ENCODE results near the gene KCNH6.

The KCNH6 gene

DNA sequence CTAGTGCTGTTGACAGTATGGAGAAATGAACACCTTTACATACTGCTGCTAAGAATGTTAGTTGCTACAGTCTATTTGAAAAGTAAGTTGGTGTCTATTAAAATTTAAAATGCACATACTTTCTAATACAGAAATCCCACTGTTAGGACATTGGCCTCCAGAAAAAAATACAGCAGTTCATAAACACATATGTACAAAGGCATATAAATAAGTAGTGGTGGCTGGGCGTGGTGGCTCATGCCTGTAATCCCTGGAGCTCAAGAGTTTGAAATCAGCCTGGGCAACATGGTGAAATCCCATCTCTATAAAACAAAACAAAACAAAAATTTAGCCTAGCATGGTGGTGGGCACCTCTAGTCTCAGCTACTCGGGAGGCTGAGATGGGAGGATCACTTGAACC, 40.2 kb downstream of the KCNH6 start:
- no peak for FAIRE-seq

DNA sequence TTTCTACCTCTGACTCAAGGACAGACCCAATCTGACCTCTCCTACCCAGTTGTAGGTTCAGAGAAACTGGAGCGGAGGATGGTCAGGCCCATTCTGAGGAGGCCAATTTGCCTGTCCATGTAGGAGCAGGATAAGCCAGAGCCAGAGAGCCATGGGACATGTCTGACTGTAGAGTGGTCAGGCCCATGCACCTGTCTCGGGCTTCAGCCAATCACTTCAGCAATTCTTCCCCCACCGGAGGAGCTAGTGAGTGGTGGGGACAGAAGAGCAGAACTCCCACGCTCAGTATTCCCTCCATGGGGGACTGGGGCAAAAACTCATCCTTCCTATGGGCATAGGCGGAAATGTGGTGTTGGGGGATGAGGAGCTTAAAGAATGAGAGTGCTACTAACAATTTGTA, 41.4 kb downstream of the KCNH6 start:
- FAIRE-seq = no peak

GRCh38 chr17:63567229-63567628, 44.1 kb downstream of the KCNH6 start:
- FAIRE-seq = no peak

GRCh38 chr17:63568563-63568962, 45.4 kb downstream of the KCNH6 start:
- no peak for FAIRE-seq

DNA sequence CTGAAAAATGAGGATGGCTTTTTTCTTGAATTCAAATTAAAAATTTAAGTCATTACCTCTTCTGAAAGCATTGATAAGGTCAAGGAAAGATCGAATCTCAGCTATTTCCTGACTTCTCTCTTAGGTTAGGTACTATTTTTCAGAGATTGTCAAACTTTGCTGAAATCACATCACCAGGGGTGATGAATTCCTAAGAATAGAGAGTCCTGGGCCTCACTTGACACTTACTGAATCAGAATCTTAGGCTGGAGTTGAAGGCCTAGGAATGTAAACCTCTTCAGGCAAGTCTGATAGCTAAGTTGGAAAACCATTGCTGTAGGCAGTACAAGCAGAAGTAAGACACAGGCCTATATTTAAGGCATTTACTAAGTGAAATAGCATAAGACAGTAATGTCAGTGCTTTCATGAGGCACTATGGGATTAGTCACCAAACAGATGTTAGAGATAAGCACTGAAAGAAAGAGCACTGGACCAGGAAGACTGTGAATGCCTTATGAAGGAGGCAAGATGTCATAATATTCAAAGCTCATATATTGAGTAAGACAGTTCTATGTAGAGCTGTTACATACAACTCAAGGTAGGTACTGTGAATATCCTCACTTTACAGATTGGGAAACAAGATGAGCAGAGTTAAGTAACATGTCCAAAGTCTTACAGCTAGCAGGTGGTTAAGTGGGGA, 48.6 kb downstream of the KCNH6 start:
- FAIRE-seq = no peak

- FAIRE-seq = no peak
Observed at GRCh38 chr17:63573634-63574033, 50.5 kb downstream of the KCNH6 start.

GRCh38 chr17:63578027-63578768, 55.0 kb downstream of the KCNH6 start:
- no peak for FAIRE-seq

GRCh38 chr17:63578769-63579111, 55.6 kb downstream of the KCNH6 start:
- no peak for FAIRE-seq

DNA sequence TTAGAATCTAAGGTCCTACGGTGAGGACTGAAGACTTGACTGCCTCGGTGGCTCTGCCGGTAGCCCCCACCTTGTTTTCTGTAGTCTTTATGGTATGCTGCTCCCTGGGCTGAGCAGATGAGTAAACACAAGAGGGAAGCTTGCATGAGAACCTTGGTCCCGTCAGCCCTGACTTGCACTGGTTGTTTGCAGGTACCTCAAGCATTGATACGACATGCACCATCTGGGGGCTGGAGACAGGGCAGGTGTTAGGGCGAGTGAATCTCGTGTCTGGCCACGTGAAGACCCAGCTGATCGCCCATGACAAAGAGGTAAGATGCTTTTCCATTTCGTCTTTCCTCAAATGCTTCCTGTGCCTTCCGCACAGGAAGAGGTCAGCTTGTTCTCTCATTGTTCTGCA, 56.5 kb downstream of the KCNH6 start:
- FAIRE-seq = no peak

DNA sequence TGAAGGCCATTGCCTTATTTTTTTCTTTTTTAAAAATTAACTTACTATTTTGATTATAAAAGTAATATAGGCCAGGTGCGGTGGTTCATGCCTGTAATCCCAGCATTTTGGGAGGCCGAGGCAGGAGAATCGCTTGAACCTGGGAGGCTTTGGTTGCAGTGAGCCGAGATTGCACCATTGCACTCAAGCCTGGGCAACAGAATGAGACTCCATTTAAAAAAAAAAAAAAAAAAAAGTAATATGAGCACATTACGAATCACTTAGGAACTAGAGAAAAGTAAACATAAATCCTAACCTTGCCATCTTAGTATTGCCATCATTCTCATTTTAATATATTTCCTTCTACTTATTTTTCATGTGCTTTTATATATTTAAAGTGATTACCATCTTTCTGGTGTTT, 64.6 kb downstream of the KCNH6 start:
- no peak for FAIRE-seq

DNA sequence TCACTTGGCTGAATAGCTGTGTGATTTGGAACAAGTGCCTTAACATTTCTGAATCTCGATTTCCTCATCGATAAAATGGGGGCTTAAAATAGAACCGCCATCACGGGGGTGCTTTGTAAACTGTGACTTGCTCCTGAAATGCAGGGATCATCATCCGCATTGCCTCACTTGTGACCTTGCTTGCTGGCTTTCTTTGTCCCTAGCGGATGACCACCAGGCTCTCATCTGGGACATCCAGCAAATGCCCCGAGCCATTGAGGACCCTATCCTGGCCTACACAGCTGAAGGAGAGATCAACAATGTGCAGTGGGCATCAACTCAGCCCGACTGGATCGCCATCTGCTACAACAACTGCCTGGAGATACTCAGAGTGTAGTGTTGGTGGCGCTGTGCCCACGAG, 65.6 kb downstream of the KCNH6 start:
- FAIRE-seq = no peak

DNA sequence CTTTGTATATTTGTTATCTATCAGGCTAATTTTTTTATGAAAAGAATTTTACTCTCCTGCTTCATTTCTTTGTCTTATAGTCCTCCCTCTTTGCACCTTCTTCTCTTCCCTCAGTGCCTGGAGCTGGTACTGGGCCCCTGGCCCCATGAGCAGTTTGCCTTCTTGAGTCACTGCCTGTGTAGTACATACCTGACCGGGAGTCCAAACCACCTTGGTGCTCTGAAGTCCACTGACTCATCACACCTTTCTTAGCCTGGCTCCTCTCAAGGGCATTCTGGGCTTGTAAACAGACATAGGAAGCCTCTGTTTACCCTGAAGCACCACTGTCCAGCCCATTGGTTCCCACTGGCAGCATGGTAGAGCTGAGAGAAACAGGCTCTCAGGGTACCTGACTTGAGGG, 66.5 kb downstream of the KCNH6 start:
- no peak for FAIRE-seq

- FAIRE-seq = no peak
Observed at GRCh38 chr17:63592797-63593196, 69.6 kb downstream of the KCNH6 start.

- no peak for FAIRE-seq
Observed at GRCh38 chr17:63595132-63595531, 72.0 kb downstream of the KCNH6 start.

Data from A204.1 (cell line).